Measurements from ENCODE around the gene LTBP1.

The LTBP1 gene

GRCh38 chr2:33336036-33336625 is 389.4 kb downstream of the LTBP1 start:
- Histone ChIP-seq H3K4me3 (ENCODE audit: low read length) (no peak overlapping the region), H3K4me1 (ENCODE audit: control insufficient read depth, low read depth, low read length) (no peaks in the 10 kb centered on the region), H3K27me3 (ENCODE audit: control insufficient read depth, insufficient read depth, low read length) (no peaks in the 10 kb centered on the region), H3K27ac (ENCODE audit: low read length) (no peak overlapping the region), H3K36me3 (ENCODE audit: control insufficient read depth, low read depth, low read length) (no peaks in the 10 kb centered on the region), H3K9me3 (ENCODE audit: control insufficient read depth, low read depth, low read length) (no peaks in the 10 kb centered on the region), H3K9ac (ENCODE audit: low read length) (no peak overlapping the region)

GRCh38 chr2:33337385-33337960 is 390.7 kb downstream of the LTBP1 start:
- no peaks in the 10 kb centered on the region for H3K4me1 ChIP-seq (ENCODE audit: control insufficient read depth, low read depth, low read length)
- H3K36me3 ChIP-seq (ENCODE audit: control insufficient read depth, low read depth, low read length) = no peaks in the 10 kb centered on the region
- no peak overlapping the region for H3K4me3 ChIP-seq (ENCODE audit: low read length)
- no peaks in the 10 kb centered on the region for H3K27me3 ChIP-seq (ENCODE audit: control insufficient read depth, insufficient read depth, low read length)
- H3K9ac ChIP-seq (ENCODE audit: low read length) = no peak overlapping the region
- no peaks in the 10 kb centered on the region for H3K9me3 ChIP-seq (ENCODE audit: control insufficient read depth, low read depth, low read length)
- no peak overlapping the region for H3K27ac ChIP-seq (ENCODE audit: low read length)

GRCh38 chr2:33337981-33338380 is 391.2 kb downstream of the LTBP1 start:
- H3K27ac ChIP-seq (ENCODE audit: low read length) = no peak overlapping the region
- H3K9me3 ChIP-seq (ENCODE audit: control insufficient read depth, low read depth, low read length) = no peaks in the 10 kb centered on the region
- no peaks in the 10 kb centered on the region for H3K4me1 ChIP-seq (ENCODE audit: control insufficient read depth, low read depth, low read length)
- H3K36me3 ChIP-seq (ENCODE audit: control insufficient read depth, low read depth, low read length) = no peaks in the 10 kb centered on the region
- no peak overlapping the region for H3K4me3 ChIP-seq (ENCODE audit: low read length)
- H3K9ac ChIP-seq (ENCODE audit: low read length) = no peak overlapping the region
- H3K27me3 ChIP-seq (ENCODE audit: control insufficient read depth, insufficient read depth, low read length) = no peaks in the 10 kb centered on the region

- no peak overlapping the region for H3K9ac ChIP-seq (ENCODE audit: low read length)
- no peaks in the 10 kb centered on the region for H3K27me3 ChIP-seq (ENCODE audit: control insufficient read depth, insufficient read depth, low read length)
- no peaks in the 10 kb centered on the region for H3K9me3 ChIP-seq (ENCODE audit: control insufficient read depth, low read depth, low read length)
- no peaks in the 10 kb centered on the region for H3K4me1 ChIP-seq (ENCODE audit: control insufficient read depth, low read depth, low read length)
- no peak overlapping the region for H3K4me3 ChIP-seq (ENCODE audit: low read length)
- H3K27ac ChIP-seq (ENCODE audit: low read length) = no peak overlapping the region
- H3K36me3 ChIP-seq (ENCODE audit: control insufficient read depth, low read depth, low read length) = no peaks in the 10 kb centered on the region
These were observed 392.5 kb downstream of the LTBP1 start for GRCh38 chr2:33339269-33339668.

GRCh38 chr2:33340280-33340679 is 393.5 kb downstream of the LTBP1 start:
- no peaks in the 10 kb centered on the region for H3K4me1 ChIP-seq (ENCODE audit: control insufficient read depth, low read depth, low read length)

DNA sequence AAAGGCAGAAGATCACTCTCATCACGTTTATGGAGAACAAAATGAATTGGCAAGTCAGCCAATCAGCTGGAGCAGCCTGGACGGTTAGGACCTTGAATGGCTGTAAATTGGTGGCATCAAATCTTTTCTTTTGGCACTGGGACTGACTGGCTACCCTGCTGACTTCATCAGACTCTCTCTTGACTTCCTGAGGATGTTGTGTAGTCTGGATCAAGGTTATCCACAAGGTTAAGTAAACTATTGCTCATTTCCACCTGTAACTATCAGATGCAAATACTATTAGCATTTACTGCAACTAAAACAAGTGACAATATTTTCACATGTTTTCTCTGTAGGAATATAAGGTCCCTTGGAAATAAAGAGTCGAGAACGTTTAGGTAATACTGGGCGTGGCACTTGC is 395.4 kb downstream of the LTBP1 start:
- no peak overlapping the region for H3K27ac ChIP-seq (ENCODE audit: low read length)
- no peaks in the 10 kb centered on the region for H3K9me3 ChIP-seq (ENCODE audit: control insufficient read depth, low read depth, low read length)
- H3K4me3 ChIP-seq (ENCODE audit: low read length) = no peak overlapping the region
- no peaks in the 10 kb centered on the region for H3K36me3 ChIP-seq (ENCODE audit: control insufficient read depth, low read depth, low read length)
- H3K27me3 ChIP-seq (ENCODE audit: control insufficient read depth, insufficient read depth, low read length) = no peaks in the 10 kb centered on the region
- no peaks in the 10 kb centered on the region for H3K4me1 ChIP-seq (ENCODE audit: control insufficient read depth, low read depth, low read length)
- no peak overlapping the region for H3K9ac ChIP-seq (ENCODE audit: low read length)

More at GRCh38 chr2:33340280-33340679, 393.5 kb downstream of the LTBP1 start:
- Histone ChIP-seq H3K9me3 (ENCODE audit: control insufficient read depth, low read depth, low read length) (no peaks in the 10 kb centered on the region), H3K27me3 (ENCODE audit: control insufficient read depth, insufficient read depth, low read length) (no peaks in the 10 kb centered on the region), H3K4me3 (ENCODE audit: low read length) (no peak overlapping the region), H3K36me3 (ENCODE audit: control insufficient read depth, low read depth, low read length) (no peaks in the 10 kb centered on the region), H3K27ac (ENCODE audit: low read length) (no peak overlapping the region), H3K9ac (ENCODE audit: low read length) (no peak overlapping the region)

GRCh38 chr2:33342705-33343104 is 396.0 kb downstream of the LTBP1 start:
- Histone ChIP-seq H3K27me3 (ENCODE audit: control insufficient read depth, insufficient read depth, low read length) (no peaks in the 10 kb centered on the region), H3K36me3 (ENCODE audit: control insufficient read depth, low read depth, low read length) (no peaks in the 10 kb centered on the region), H3K4me1 (ENCODE audit: control insufficient read depth, low read depth, low read length) (no peaks in the 10 kb centered on the region), H3K9me3 (ENCODE audit: control insufficient read depth, low read depth, low read length) (no peaks in the 10 kb centered on the region), H3K27ac (ENCODE audit: low read length) (no peak overlapping the region), H3K4me3 (ENCODE audit: low read length) (no peak overlapping the region), H3K9ac (ENCODE audit: low read length) (no peak overlapping the region)

GRCh38 chr2:33343387-33343895 is 396.7 kb downstream of the LTBP1 start:
- Histone ChIP-seq H3K9ac (ENCODE audit: low read length) (no peak overlapping the region), H3K9me3 (ENCODE audit: control insufficient read depth, low read depth, low read length) (no peaks in the 10 kb centered on the region), H3K36me3 (ENCODE audit: control insufficient read depth, low read depth, low read length) (no peaks in the 10 kb centered on the region), H3K4me1 (ENCODE audit: control insufficient read depth, low read depth, low read length) (no peaks in the 10 kb centered on the region), H3K27me3 (ENCODE audit: control insufficient read depth, insufficient read depth, low read length) (no peaks in the 10 kb centered on the region), H3K27ac (ENCODE audit: low read length) (no peak overlapping the region), H3K4me3 (ENCODE audit: low read length) (no peak overlapping the region)

DNA sequence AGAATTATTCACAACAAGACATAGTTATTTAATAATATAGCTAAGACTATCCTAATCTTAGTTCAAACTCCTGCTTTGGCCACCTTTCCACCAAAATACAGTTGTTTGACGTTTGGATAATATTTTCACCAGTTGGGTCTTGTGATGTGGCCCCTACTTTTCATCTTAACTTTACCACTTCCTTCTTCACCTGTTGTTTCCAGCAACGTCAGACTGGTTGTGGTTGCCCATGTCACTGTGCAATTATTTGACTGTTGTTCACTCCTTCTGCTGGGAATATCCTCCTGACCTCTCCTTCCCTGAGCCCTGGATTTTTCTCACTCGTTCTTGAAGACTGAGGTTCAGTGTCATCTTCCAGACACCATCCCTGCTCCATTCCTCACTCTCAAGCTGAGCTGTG is 397.5 kb downstream of the LTBP1 start:
- no peaks in the 10 kb centered on the region for H3K36me3 ChIP-seq (ENCODE audit: control insufficient read depth, low read depth, low read length)
- H3K9me3 ChIP-seq (ENCODE audit: control insufficient read depth, low read depth, low read length) = no peaks in the 10 kb centered on the region
- no peaks in the 10 kb centered on the region for H3K4me1 ChIP-seq (ENCODE audit: control insufficient read depth, low read depth, low read length)
- no peak overlapping the region for H3K9ac ChIP-seq (ENCODE audit: low read length)
- H3K27ac ChIP-seq (ENCODE audit: low read length) = no peak overlapping the region
- H3K27me3 ChIP-seq (ENCODE audit: control insufficient read depth, insufficient read depth, low read length) = no peaks in the 10 kb centered on the region
- H3K4me3 ChIP-seq (ENCODE audit: low read length) = no peak overlapping the region

DNA sequence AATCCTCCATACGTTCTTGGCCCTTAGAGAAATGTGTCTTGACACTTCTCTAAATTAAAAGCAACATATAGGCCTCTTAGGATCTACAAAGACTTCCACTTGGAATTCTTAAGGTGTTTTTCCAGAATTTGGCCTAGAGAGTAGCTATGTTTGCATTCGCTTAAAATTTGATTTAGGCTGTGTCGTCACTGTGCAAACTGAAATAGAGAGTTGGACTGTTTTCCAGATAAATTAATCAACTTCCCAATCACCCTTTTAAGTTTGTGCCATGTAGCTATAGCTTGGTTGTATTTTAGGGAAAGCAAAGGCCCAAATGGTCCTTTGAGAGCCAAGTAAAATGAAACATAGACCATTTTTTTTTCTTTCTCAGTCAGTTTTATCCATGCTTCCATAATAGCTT is 401.1 kb downstream of the LTBP1 start:
- Histone ChIP-seq H3K27ac (ENCODE audit: low read length) (no peak overlapping the region), H3K9ac (ENCODE audit: low read length) (no peak overlapping the region), H3K9me3 (ENCODE audit: control insufficient read depth, low read depth, low read length) (no peaks in the 10 kb centered on the region), H3K27me3 (ENCODE audit: control insufficient read depth, insufficient read depth, low read length) (no peaks in the 10 kb centered on the region), H3K4me1 (ENCODE audit: control insufficient read depth, low read depth, low read length) (no peaks in the 10 kb centered on the region), H3K36me3 (ENCODE audit: control insufficient read depth, low read depth, low read length) (no peaks in the 10 kb centered on the region), H3K4me3 (ENCODE audit: low read length) (no peak overlapping the region)

- H3K9ac ChIP-seq (ENCODE audit: low read length) = no peak overlapping the region
- H3K9me3 ChIP-seq (ENCODE audit: control insufficient read depth, low read depth, low read length) = no peaks in the 10 kb centered on the region
- H3K27me3 ChIP-seq (ENCODE audit: control insufficient read depth, insufficient read depth, low read length) = no peaks in the 10 kb centered on the region
- H3K4me3 ChIP-seq (ENCODE audit: low read length) = no peak overlapping the region
- no peaks in the 10 kb centered on the region for H3K4me1 ChIP-seq (ENCODE audit: control insufficient read depth, low read depth, low read length)
- no peak overlapping the region for H3K27ac ChIP-seq (ENCODE audit: low read length)
- no peaks in the 10 kb centered on the region for H3K36me3 ChIP-seq (ENCODE audit: control insufficient read depth, low read depth, low read length)
These were observed 403.9 kb downstream of the LTBP1 start for GRCh38 chr2:33350632-33351031.

GRCh38 chr2:33351781-33352180 is 405.0 kb downstream of the LTBP1 start:
- H3K4me3 ChIP-seq (ENCODE audit: low read length) = no peak overlapping the region
- no peaks in the 10 kb centered on the region for H3K36me3 ChIP-seq (ENCODE audit: control insufficient read depth, low read depth, low read length)
- H3K27me3 ChIP-seq (ENCODE audit: control insufficient read depth, insufficient read depth, low read length) = no peaks in the 10 kb centered on the region
- H3K27ac ChIP-seq (ENCODE audit: low read length) = no peak overlapping the region
- H3K9me3 ChIP-seq (ENCODE audit: control insufficient read depth, low read depth, low read length) = no peaks in the 10 kb centered on the region
- H3K9ac ChIP-seq (ENCODE audit: low read length) = no peak overlapping the region
- no peaks in the 10 kb centered on the region for H3K4me1 ChIP-seq (ENCODE audit: control insufficient read depth, low read depth, low read length)
